ENCODE results near the gene LMCD1.
A peak's percentile ranks its signal among the peaks of the same experiment; 100 is the strongest.

Gene LMCD1

GRCh38 chr3:8458711-8459110 is 42.9 kb upstream of the LMCD1 start:
- Histone ChIP-seq H3K4ac (ENCODE audit: low read depth in 1 of 2, low read length in 2 of 2) (no peak overlapping the region), H3K27me3 (ENCODE audit: control insufficient read depth in 1 of 2, insufficient read depth in 1 of 2, low read length in 2 of 2) (no peaks in the 10 kb centered on the region), H3K23ac (ENCODE audit: low read length in 2 of 2) (no peak overlapping the region), H4K91ac (ENCODE audit: low read length) (no peak overlapping the region), H2AFZ (ENCODE audit: low read depth, low read length) (no peak overlapping the region), H3K4me3 (ENCODE audit: insufficient read depth in 1 of 2, low read depth in 1 of 2, low read length in 2 of 2) (peak overlapping the region in 1 of 2 experiments; percentile 8), H2BK15ac (ENCODE audit: low read depth, poor library complexity, severe bottlenecking) (no peak overlapping the region), H3K9me3 (ENCODE audit: control insufficient read depth, low read length) (no peaks in the 10 kb centered on the region), H4K8ac (ENCODE audit: low read length) (peak overlapping the region; percentile 42), H3K9ac (ENCODE audit: low read length) (peak overlapping the region; percentile 87), H3K79me1 (replicated peaks; ENCODE audit: low read length, poor library complexity, severe bottlenecking) (peaks cover 2% of the 10 kb centered on the region), H2AK5ac (ENCODE audit: low read length, severe bottlenecking) (peak overlapping the region; percentile 71), H2BK120ac (ENCODE audit: low read depth, low read length) (no peak overlapping the region), H2BK12ac (ENCODE audit: low read length in 2 of 2) (peak overlapping the region in 1 of 2 experiments; percentile 61), H3K14ac (ENCODE audit: low read length in 2 of 2) (no peak overlapping the region), H2BK5ac (ENCODE audit: low read depth, low read length, poor library complexity, severe bottlenecking) (no peak overlapping the region), H3K4me1 (ENCODE audit: control insufficient read depth, insufficient read depth, low read depth, low read length) (peaks cover 11% of the 10 kb centered on the region), H3K36me3 (ENCODE audit: control insufficient read depth in 1 of 2, insufficient read depth in 2 of 2, low read depth in 1 of 2, low read length in 2 of 2) (no peaks in the 10 kb centered on the region), H3K27ac (ENCODE audit: low read length, poor library complexity, severe bottlenecking) (peak overlapping the region; percentile 59), H3K18ac (ENCODE audit: low read depth in 1 of 2, low read length in 2 of 2) (no peak overlapping the region), H3K4me2 (ENCODE audit: low read length, poor library complexity, severe bottlenecking) (no peak overlapping the region)
- peak; percentile 47 for DNase-seq
- WGBS, result 87% methylated on average over 6 of the region's 6 CpGs

GRCh38 chr3:8460050-8460708 is 41.4 kb upstream of the LMCD1 start:
- Histone ChIP-seq H3K4me2 (ENCODE audit: low read length, poor library complexity, severe bottlenecking) (no peak overlapping the region), H2BK120ac (ENCODE audit: low read depth, low read length) (no peak overlapping the region), H3K9me3 (ENCODE audit: control insufficient read depth, low read length) (no peaks in the 10 kb centered on the region), H3K27me3 (ENCODE audit: control insufficient read depth in 1 of 2, insufficient read depth in 1 of 2, low read length in 2 of 2) (no peaks in the 10 kb centered on the region), H2BK15ac (ENCODE audit: low read depth, poor library complexity, severe bottlenecking) (peak overlapping the region; percentile 45), H2BK5ac (ENCODE audit: low read depth, low read length, poor library complexity, severe bottlenecking) (no peak overlapping the region), H4K91ac (ENCODE audit: low read length) (peak overlapping the region; percentile 67), H3K9ac (ENCODE audit: low read length) (peak overlapping the region; percentile 68), H2BK12ac (ENCODE audit: low read length in 2 of 2) (peak overlapping the region; percentile 42 to 45), H2AK5ac (ENCODE audit: low read length, severe bottlenecking) (peak overlapping the region; percentile 95), H3K4ac (ENCODE audit: low read depth in 1 of 2, low read length in 2 of 2) (no peak overlapping the region), H3K27ac (ENCODE audit: low read length, poor library complexity, severe bottlenecking) (no peak overlapping the region), H3K18ac (ENCODE audit: low read depth in 1 of 2, low read length in 2 of 2) (no peak overlapping the region), H3K4me1 (ENCODE audit: control insufficient read depth, insufficient read depth, low read depth, low read length) (peaks cover 13% of the 10 kb centered on the region), H3K79me1 (replicated peaks; ENCODE audit: low read length, poor library complexity, severe bottlenecking) (peaks cover 2% of the 10 kb centered on the region), H3K36me3 (ENCODE audit: control insufficient read depth in 1 of 2, insufficient read depth in 2 of 2, low read depth in 1 of 2, low read length in 2 of 2) (no peaks in the 10 kb centered on the region), H3K14ac (ENCODE audit: low read length in 2 of 2) (no peak overlapping the region), H3K23ac (ENCODE audit: low read length in 2 of 2) (no peak overlapping the region), H2AFZ (ENCODE audit: low read depth, low read length) (no peak overlapping the region), H3K4me3 (ENCODE audit: insufficient read depth in 1 of 2, low read depth in 1 of 2, low read length in 2 of 2) (no peak overlapping the region), H4K8ac (ENCODE audit: low read length) (no peak overlapping the region)
- DNase-seq, result no peak
- WGBS, result 86% methylated on average over 10 of the region's 10 CpGs

- Histone ChIP-seq H2BK120ac (ENCODE audit: low read depth, low read length) (no peak overlapping the region), H3K9ac (ENCODE audit: low read length) (peak overlapping the region; percentile 68), H4K91ac (ENCODE audit: low read length) (no peak overlapping the region), H2AK5ac (ENCODE audit: low read length, severe bottlenecking) (no peak overlapping the region), H3K36me3 (ENCODE audit: control insufficient read depth in 1 of 2, insufficient read depth in 2 of 2, low read depth in 1 of 2, low read length in 2 of 2) (no peaks in the 10 kb centered on the region), H3K4me2 (ENCODE audit: low read length, poor library complexity, severe bottlenecking) (no peak overlapping the region), H3K18ac (ENCODE audit: low read depth in 1 of 2, low read length in 2 of 2) (no peak overlapping the region), H2BK15ac (ENCODE audit: low read depth, poor library complexity, severe bottlenecking) (no peak overlapping the region), H3K9me3 (ENCODE audit: control insufficient read depth, low read length) (no peaks in the 10 kb centered on the region), H3K27me3 (ENCODE audit: control insufficient read depth in 1 of 2, insufficient read depth in 1 of 2, low read length in 2 of 2) (no peaks in the 10 kb centered on the region), H3K4ac (ENCODE audit: low read depth in 1 of 2, low read length in 2 of 2) (no peak overlapping the region), H3K4me1 (ENCODE audit: control insufficient read depth, insufficient read depth, low read depth, low read length) (peaks cover 13% of the 10 kb centered on the region), H3K4me3 (ENCODE audit: insufficient read depth in 1 of 2, low read depth in 1 of 2, low read length in 2 of 2) (no peak overlapping the region), H3K27ac (ENCODE audit: low read length, poor library complexity, severe bottlenecking) (peak overlapping the region; percentile 19), H2BK12ac (ENCODE audit: low read length in 2 of 2) (no peak overlapping the region), H3K79me1 (replicated peaks; ENCODE audit: low read length, poor library complexity, severe bottlenecking) (peaks cover 2% of the 10 kb centered on the region), H2BK5ac (ENCODE audit: low read depth, low read length, poor library complexity, severe bottlenecking) (no peak overlapping the region), H4K8ac (ENCODE audit: low read length) (no peak overlapping the region), H3K14ac (ENCODE audit: low read length in 2 of 2) (no peak overlapping the region), H2AFZ (ENCODE audit: low read depth, low read length) (no peak overlapping the region), H3K23ac (ENCODE audit: low read length in 2 of 2) (no peak overlapping the region)
- DNase-seq, result peak; percentile 51
- 80% methylated on average over 1 of the region's 3 CpGs for WGBS
Observed at GRCh38 chr3:8460815-8461456, 40.7 kb upstream of the LMCD1 start.

GRCh38 chr3:8464668-8465067 is 37.0 kb upstream of the LMCD1 start:
- 100% methylated on average over 1 of the region's 1 CpG for WGBS
- H3K4me3 ChIP-seq (ENCODE audit: insufficient read depth in 1 of 2, low read depth in 1 of 2, low read length in 2 of 2), result no peak overlapping the region
- no peak overlapping the region for H2AFZ ChIP-seq (ENCODE audit: low read depth, low read length)
- H4K91ac ChIP-seq (ENCODE audit: low read length), result no peak overlapping the region
- DNase-seq, result no peak
- no peaks in the 10 kb centered on the region for H3K27me3 ChIP-seq (ENCODE audit: control insufficient read depth in 1 of 2, insufficient read depth in 1 of 2, low read length in 2 of 2)
- no peak overlapping the region for H3K4ac ChIP-seq (ENCODE audit: low read depth in 1 of 2, low read length in 2 of 2)
- H2BK15ac ChIP-seq (ENCODE audit: low read depth, poor library complexity, severe bottlenecking), result no peak overlapping the region
- no peak overlapping the region for H4K8ac ChIP-seq (ENCODE audit: low read length)
- H3K14ac ChIP-seq (ENCODE audit: low read length in 2 of 2), result no peak overlapping the region
- H2BK5ac ChIP-seq (ENCODE audit: low read depth, low read length, poor library complexity, severe bottlenecking), result no peak overlapping the region
- H3K18ac ChIP-seq (ENCODE audit: low read depth in 1 of 2, low read length in 2 of 2), result no peak overlapping the region
- H3K9ac ChIP-seq (ENCODE audit: low read length), result no peak overlapping the region
- H3K4me1 ChIP-seq (ENCODE audit: control insufficient read depth, insufficient read depth, low read depth, low read length), result peaks cover 2% of the 10 kb centered on the region
- H3K23ac ChIP-seq (ENCODE audit: low read length in 2 of 2), result no peak overlapping the region
- H2BK120ac ChIP-seq (ENCODE audit: low read depth, low read length), result no peak overlapping the region
- no peak overlapping the region for H3K27ac ChIP-seq (ENCODE audit: low read length, poor library complexity, severe bottlenecking)
- no peaks in the 10 kb centered on the region for H3K9me3 ChIP-seq (ENCODE audit: control insufficient read depth, low read length)
- no peak overlapping the region for H2AK5ac ChIP-seq (ENCODE audit: low read length, severe bottlenecking)
- no peak overlapping the region for H3K4me2 ChIP-seq (ENCODE audit: low read length, poor library complexity, severe bottlenecking)
- no peak overlapping the region for H2BK12ac ChIP-seq (ENCODE audit: low read length in 2 of 2)
- H3K79me1 ChIP-seq (replicated peaks; ENCODE audit: low read length, poor library complexity, severe bottlenecking), result peaks cover 2% of the 10 kb centered on the region
- no peaks in the 10 kb centered on the region for H3K36me3 ChIP-seq (ENCODE audit: control insufficient read depth in 1 of 2, insufficient read depth in 2 of 2, low read depth in 1 of 2, low read length in 2 of 2)

Measured in mesenchymal stem cell (in vitro differentiated cells and primary cell).